GM23248 (cell line): ENCODE results near the gene ZMIZ2. TPM values are rescaled to one million over a fixed set of nuclear protein-coding genes. Genes with fewer than 3 reads are reported as not detected.

ENCODE experiments used
- DNase-seq: peaks from one replicate; pipeline ENCODE4 v3.0.0-alpha.2; 2015
- H2AFZ ChIP-seq: fragments of 200-600 bp; sonication (generic); 2 replicates; pipeline ENCODE4 v1.6.1; 2016; ENCODE audit warnings: antibody characterized with exemption
- H3F3A ChIP-seq: fragments of 200-600 bp; sonication (generic); 2 replicates; pipeline ENCODE4 v1.6.1; 2016; ENCODE audit warnings: mild to moderate bottlenecking, antibody characterized with exemption, mixed run types; ENCODE audit not compliant: insufficient read depth
- H3K27ac ChIP-seq: fragments of 200-600 bp; sonication (generic); 2 replicates; pipeline ENCODE4 v1.5.1; 2016; ENCODE audit warnings: mild to moderate bottlenecking
- H3K27me3 ChIP-seq: fragments of 200-600 bp; sonication (generic); replicated peaks from 2 replicates; pipeline ENCODE4 v1.6.1; 2016; ENCODE audit warnings: mild to moderate bottlenecking; ENCODE audit not compliant: insufficient read depth
- H3K36me3 ChIP-seq: fragments of 200-600 bp; sonication (generic); 2 replicates; pipeline ENCODE4 v1.6.1; 2016; ENCODE audit warnings: low read depth, mild to moderate bottlenecking
- H3K4me1 ChIP-seq: fragments of 200-600 bp; sonication (generic); 2 replicates; pipeline ENCODE4 v1.6.1; 2016; ENCODE audit warnings: mild to moderate bottlenecking; ENCODE audit not compliant: insufficient read depth
- H3K4me2 ChIP-seq: fragments of 200-600 bp; sonication (generic); one replicate; pipeline ENCODE4 v1.6.1; 2016; ENCODE audit warnings: mild to moderate bottlenecking; ENCODE audit not compliant: unreplicated experiment
- H3K4me3 ChIP-seq: fragments of 200-600 bp; sonication (generic); 2 replicates; pipeline ENCODE4 v1.5.1; 2016; ENCODE audit warnings: mild to moderate bottlenecking
- H3K79me2 ChIP-seq: fragments of 200-600 bp; sonication (generic); 2 replicates; pipeline ENCODE4 v1.6.1; 2016; ENCODE audit warnings: mild to moderate bottlenecking; ENCODE audit not compliant: insufficient read depth
- H3K9ac ChIP-seq: fragments of 200-600 bp; sonication (generic); 2 replicates; pipeline ENCODE4 v1.6.1; 2016; ENCODE audit warnings: mild to moderate bottlenecking
- H3K9me2 ChIP-seq: fragments of 200-600 bp; sonication (generic); 2 replicates; pipeline ENCODE4 v1.6.1; 2016; ENCODE audit warnings: mixed run types, mild to moderate bottlenecking, moderate library complexity; ENCODE audit not compliant: insufficient read depth
- H3K9me3 ChIP-seq: fragments of 200-600 bp; sonication (generic); one replicate; pipeline ENCODE4 v1.6.1; 2017; ENCODE audit warnings: low read depth
- H4K20me1 ChIP-seq: fragments of 200-600 bp; sonication (generic); 2 replicates; pipeline ENCODE4 v1.6.0; 2016; ENCODE audit not compliant: insufficient read depth
- EZH2 ChIP-seq: fragments of 200-600 bp; sonication (generic); IDR thresholded peaks from 2 replicates; pipeline ENCODE4 v1.6.1; 2018; ENCODE audit warnings: antibody characterized with exemption, mild to moderate bottlenecking; ENCODE audit not compliant: insufficient read depth, poor library complexity, severe bottlenecking
- EZH2phosphoT487 ChIP-seq: fragments of 200-600 bp; sonication (generic); IDR thresholded peaks from 2 replicates; pipeline ENCODE4 v1.6.1; 2018; ENCODE audit warnings: antibody characterized with exemption, moderate library complexity, mild to moderate bottlenecking, low read depth; ENCODE audit not compliant: insufficient read depth
- WGBS, 2 experiments: methylation state at CpG; one replicate each; pipeline ENCODE4 v1.1.6; 2015 to 2017; ENCODE audit warnings: low lambda C conversion rate in 2 of 2, low coverage in 1 of 2; ENCODE audit errors: missing lambda C conversion rate in 2 of 2; 5-methylcytosine and 5-hydroxymethylcytosine counted together
- in situ Hi-C: fragments of 300-500 bp; cut with MboI; formaldehyde crosslinking; loops from 2 replicates; pipeline ENCODE4 v1.15.0; 2020
- polyA plus RNA-seq: library from polyadenylated mRNA; unstranded; fragments of >200 nt; fragmentation: Nextera tagmentation; extraction: Ambion mirVana; gene quantifications from 2 replicates; pipeline ENCODE4 v1.2.1, GENCODE V29; 2016
- total RNA-seq: library from RNA; depleted of rRNA; stranded (reverse); fragments of >200 nt; shearing (Covaris generic); gene quantifications from 2 replicates; pipeline ENCODE4 v1.2.3, GENCODE V29; 2014

Gene ZMIZ2
- total and polyA plus RNA-seq, 2 experiments from 2014 or later = 7.8 to 9.7 TPM

- 10 to 11% methylated on average over 5 of the region's 5 CpGs for WGBS, 2 experiments
- Histone ChIP-seq H3K79me2 (no peaks in the 10 kb centered on the region), H4K20me1 (no peaks in the 10 kb centered on the region), H3K4me1 (peaks cover 26% of the 10 kb centered on the region), H3K9me2 (no peaks in the 10 kb centered on the region), H3K27ac (peak overlapping the region; percentile 98), H3K9me3 (no peaks in the 10 kb centered on the region), H3K4me2 (peak overlapping the region; percentile 17), H3K36me3 (no peaks in the 10 kb centered on the region), H2AFZ (no peak overlapping the region), H3K27me3 (no peaks in the 10 kb centered on the region), H3K9ac (no peak overlapping the region), H3K4me3 (no peak overlapping the region), H3F3A (peaks cover 23% of the 10 kb centered on the region)
- no peak for TF ChIP-seq EZH2
- in situ Hi-C loops = no loop called here
- peak; percentile 87 for DNase-seq
Measured at GRCh38 chr7:44733708-44734481, 14.8 kb upstream of the ZMIZ2 start.

- no peaks in the 10 kb centered on the region for H3K9me2 ChIP-seq
- H3K4me2 ChIP-seq = peak overlapping the region; percentile 94
- H3K27ac ChIP-seq = peak overlapping the region; percentile 98
- DNase-seq = peak; percentile 96
- no peaks in the 10 kb centered on the region for H3K36me3 ChIP-seq
- peak overlapping the region; percentile 60; the same call in 1 of the 2 replicates for H2AFZ ChIP-seq
- peak overlapping the region; percentile 61 for H3K4me3 ChIP-seq
- no peak for TF ChIP-seq EZH2
- TF ChIP-seq EZH2phosphoT487 = no peak
- 38 to 39% methylated on average over 5 of the region's 5 CpGs for WGBS, 2 experiments
- no peaks in the 10 kb centered on the region for H3K27me3 ChIP-seq
- in situ Hi-C loops = no loop called here
- no peaks in the 10 kb centered on the region for H3K9me3 ChIP-seq
- peaks cover 26% of the 10 kb centered on the region for H3K4me1 ChIP-seq
- H3K9ac ChIP-seq = peak overlapping the region; percentile 77
- no peaks in the 10 kb centered on the region for H3K79me2 ChIP-seq
- peaks cover 23% of the 10 kb centered on the region for H3F3A ChIP-seq
- no peaks in the 10 kb centered on the region for H4K20me1 ChIP-seq
Measured at GRCh38 chr7:44735403-44736165, 13.1 kb upstream of the ZMIZ2 start.

- Histone ChIP-seq H3F3A (peaks cover 23% of the 10 kb centered on the region), H3K9me3 (no peaks in the 10 kb centered on the region), H2AFZ (no peak overlapping the region), H3K9me2 (no peaks in the 10 kb centered on the region), H3K27ac (no peak overlapping the region), H3K4me1 (peaks cover 26% of the 10 kb centered on the region), H3K36me3 (no peaks in the 10 kb centered on the region), H3K9ac (no peak overlapping the region), H3K27me3 (no peaks in the 10 kb centered on the region), H3K4me2 (no peak overlapping the region), H3K79me2 (no peaks in the 10 kb centered on the region), H4K20me1 (no peaks in the 10 kb centered on the region), H3K4me3 (no peak overlapping the region)
- in situ Hi-C loops = no loop called here
- no peak for DNase-seq
- TF ChIP-seq EZH2 (no peak), EZH2phosphoT487 (no peak)
- 79% methylated on average over 3 of the region's 3 CpGs for WGBS, 2 experiments
Measured at GRCh38 chr7:44736896-44737295, 11.8 kb upstream of the ZMIZ2 start.

GRCh38 chr7:44738051-44738723 lies 10.5 kb upstream of the ZMIZ2 start:
- peaks cover 23% of the 10 kb centered on the region for H3F3A ChIP-seq
- in situ Hi-C loops = no loop called here
- H3K4me1 ChIP-seq = peaks cover 26% of the 10 kb centered on the region
- no peaks in the 10 kb centered on the region for H3K36me3 ChIP-seq
- no peak overlapping the region for H3K4me2 ChIP-seq
- no peaks in the 10 kb centered on the region for H3K79me2 ChIP-seq
- WGBS, 2 experiments = 96% methylated on average over 4 of the region's 4 CpGs
- H4K20me1 ChIP-seq = no peaks in the 10 kb centered on the region
- H3K27ac ChIP-seq = no peak overlapping the region
- H3K9me2 ChIP-seq = no peaks in the 10 kb centered on the region
- no peak overlapping the region for H3K9ac ChIP-seq
- TF ChIP-seq EZH2 (no peak), EZH2phosphoT487 (no peak)
- no peak overlapping the region for H3K4me3 ChIP-seq
- no peak for DNase-seq
- no peak overlapping the region for H2AFZ ChIP-seq
- H3K27me3 ChIP-seq = no peaks in the 10 kb centered on the region
- no peaks in the 10 kb centered on the region for H3K9me3 ChIP-seq
